H9 (cell line): ENCODE results near the gene TGFBR3L. TPM values are rescaled to one million over a fixed set of nuclear protein-coding genes. Genes with fewer than 3 reads are reported as not detected.

Experiments used
- DNase-seq: peaks from one replicate; pipeline ENCODE4 v3.0.0-alpha.2; 2017
- H2AFZ ChIP-seq: one replicate; pipeline ENCODE4 v1.6.1; 2013; ENCODE audit warnings: mild to moderate bottlenecking, low read length, control low read depth, moderate library complexity
- H2AK5ac ChIP-seq: 2 replicates; pipeline ENCODE4 v1.6.1; 2013; ENCODE audit warnings: low read length, control low read depth, mixed read lengths; ENCODE audit not compliant: insufficient read length
- H2BK120ac ChIP-seq: one replicate; pipeline ENCODE4 v1.6.1; 2013; ENCODE audit warnings: low read depth, mild to moderate bottlenecking, low read length, control low read depth, inconsistent platforms; ENCODE audit not compliant: poor library complexity, severe bottlenecking
- H2BK12ac ChIP-seq: 2 replicates; pipeline ENCODE4 v1.6.1; 2013; ENCODE audit warnings: low read length, control low read depth, mixed read lengths, low read depth; ENCODE audit not compliant: insufficient read length
- H2BK15ac ChIP-seq: 2 replicates; pipeline ENCODE4 v1.6.1; 2013; ENCODE audit warnings: low read depth, low read length, control low read depth
- H2BK20ac ChIP-seq: one replicate; pipeline ENCODE4 v1.6.1; 2013; ENCODE audit warnings: low read depth, mild to moderate bottlenecking, low read length, control low read depth, inconsistent platforms; ENCODE audit not compliant: poor library complexity, severe bottlenecking
- H2BK5ac ChIP-seq: 2 replicates; pipeline ENCODE4 v1.6.1; 2013; ENCODE audit warnings: low read length, control low read depth, mixed read lengths; ENCODE audit not compliant: insufficient read length
- H3K14ac ChIP-seq: 2 replicates; pipeline ENCODE4 v1.6.1; 2013; ENCODE audit warnings: low read length, control low read depth; ENCODE audit not compliant: insufficient read depth
- H3K18ac ChIP-seq: 2 replicates; pipeline ENCODE4 v1.6.1; 2013; ENCODE audit warnings: low read depth, mild to moderate bottlenecking, mixed read lengths, low read length, control low read depth; ENCODE audit not compliant: insufficient read length
- H3K23ac ChIP-seq: 2 replicates; pipeline ENCODE4 v1.6.1; 2013; ENCODE audit warnings: low read length, control low read depth, mixed read lengths, low read depth; ENCODE audit not compliant: insufficient read length
- H3K23me2 ChIP-seq: 2 replicates; pipeline ENCODE4 v1.6.1; 2013; ENCODE audit warnings: low read depth, mild to moderate bottlenecking, mixed read lengths, low read length, control low read depth; ENCODE audit not compliant: insufficient read length, poor library complexity, severe bottlenecking
- H3K27ac ChIP-seq: 2 replicates; pipeline ENCODE4 v1.5.1; 2013; ENCODE audit warnings: low read length, control low read depth, mixed read lengths, low read depth; ENCODE audit not compliant: insufficient read length
- H3K27me3 ChIP-seq: 2 replicates; pipeline ENCODE4 v1.6.1; 2013; ENCODE audit warnings: low read length, control low read depth, inconsistent platforms; ENCODE audit not compliant: insufficient read depth
- H3K4ac ChIP-seq: 2 replicates; pipeline ENCODE4 v1.6.1; 2013; ENCODE audit warnings: low read depth, mild to moderate bottlenecking, control low read depth, inconsistent platforms, low read length, moderate library complexity
- H3K4me1 ChIP-seq: 2 replicates; pipeline ENCODE4 v1.6.1; 2013; ENCODE audit warnings: low read length, control low read depth, inconsistent platforms; ENCODE audit not compliant: insufficient read depth
- H3K4me2 ChIP-seq: 2 replicates; pipeline ENCODE4 v1.6.1; 2013; ENCODE audit warnings: low read length, control low read depth, mixed read lengths; ENCODE audit not compliant: insufficient read length, insufficient read depth
- H3K56ac ChIP-seq: 2 replicates; pipeline ENCODE4 v1.6.1; 2013; ENCODE audit warnings: low read depth, mild to moderate bottlenecking, mixed read lengths, low read length, control low read depth; ENCODE audit not compliant: insufficient read length
- H3K79me1 ChIP-seq: 2 replicates; pipeline ENCODE4 v1.6.1; 2013; ENCODE audit warnings: low read depth, mild to moderate bottlenecking, moderate library complexity, low read length, control low read depth, inconsistent platforms; ENCODE audit not compliant: insufficient read depth, poor library complexity, severe bottlenecking
- H3K79me2 ChIP-seq: 2 replicates; pipeline ENCODE4 v1.6.1; 2013; ENCODE audit warnings: low read length, control low read depth, inconsistent platforms; ENCODE audit not compliant: insufficient read depth
- H3K9ac ChIP-seq: 2 replicates; pipeline ENCODE4 v1.6.1; 2013; ENCODE audit warnings: low read length, control low read depth, mixed read lengths; ENCODE audit not compliant: insufficient read length; ENCODE audit errors: extremely low read depth
- H3K9me3 ChIP-seq: one replicate; pipeline ENCODE4 v1.6.1; 2013; ENCODE audit warnings: low read depth, low read length, inconsistent platforms; ENCODE audit not compliant: control insufficient read depth
- H3T11ph ChIP-seq: one replicate; pipeline ENCODE4 v1.6.1; 2013; ENCODE audit warnings: mild to moderate bottlenecking, low read length, control low read depth, inconsistent platforms
- H4K20me1 ChIP-seq: one replicate; pipeline ENCODE4 v1.6.1; 2013; ENCODE audit not compliant: control insufficient read depth, insufficient read length, insufficient read depth
- H4K5ac ChIP-seq: 2 replicates; pipeline ENCODE4 v1.6.1; 2013; ENCODE audit warnings: low read depth, mild to moderate bottlenecking, mixed read lengths, low read length, control low read depth; ENCODE audit not compliant: insufficient read length
- H4K8ac ChIP-seq: replicated peaks from 2 replicates; pipeline ENCODE4 v1.6.1; 2013; ENCODE audit warnings: low read length, control low read depth, mixed read lengths, low read depth; ENCODE audit not compliant: insufficient read length
- H4K91ac ChIP-seq: 2 replicates; pipeline ENCODE4 v1.6.1; 2013; ENCODE audit warnings: low read depth, mild to moderate bottlenecking, moderate library complexity, mixed read lengths, low read length, control low read depth; ENCODE audit not compliant: insufficient read length
- H3K27ac Mint-ChIP-seq, 3 experiments: 2 replicates in 2 of 3; 3 replicates in 1 of 3; pipeline ENCODE4 v1.8.0; 2020 to 2021; ENCODE audit warnings: mixed read lengths in 3 of 3, mild to moderate bottlenecking in 1 of 3, moderate library complexity in 1 of 3
- H3K27me3 Mint-ChIP-seq: 2 replicates; pipeline ENCODE4 v1.8.0; 2021; ENCODE audit warnings: low read depth, mild to moderate bottlenecking, moderate library complexity, mixed read lengths
- H3K36me3 Mint-ChIP-seq, 3 experiments: 2 replicates in 2 of 3; 3 replicates in 1 of 3; pipeline ENCODE4 v1.8.0; 2020 to 2021; ENCODE audit warnings: low read depth in 3 of 3, mixed read lengths in 3 of 3; ENCODE audit not compliant: insufficient read depth in 1 of 3
- H3K4me1 Mint-ChIP-seq, 2 experiments: 2 replicates each; pipeline ENCODE4 v1.8.0; 2020; ENCODE audit warnings: mixed read lengths in 2 of 2
- H3K4me3 Mint-ChIP-seq, 2 experiments: 2 replicates in 1 of 2; 3 replicates in 1 of 2; pipeline ENCODE4 v1.8.0; 2020 to 2021; ENCODE audit warnings: mild to moderate bottlenecking in 2 of 2, mixed read lengths in 2 of 2, moderate library complexity in 1 of 2
- H3K9me3 Mint-ChIP-seq, 2 experiments: 2 replicates in 1 of 2; 3 replicates in 1 of 2; pipeline ENCODE4 v1.8.0; 2020; ENCODE audit warnings: mild to moderate bottlenecking in 2 of 2, mixed read lengths in 2 of 2, moderate library complexity in 1 of 2
- CTCF ChIP-seq: fragments of 200-600 bp; sonication (generic); conservative IDR thresholded peaks from 3 replicates; pipeline ENCODE4 v1.8.0; 2021; ENCODE audit warnings: antibody characterized with exemption, mild to moderate bottlenecking
- WGBS: extraction: QIAGEN DNeasy Blood & Tissue Kit; methylation state at CpG from one replicate; pipeline ENCODE4 v1.1.7; 2013; ENCODE audit warnings: missing lambda C conversion rate, low lambda C conversion rate, mixed read lengths; ENCODE audit not compliant: insufficient read length; ENCODE audit errors: extremely low coverage; 5-methylcytosine and 5-hydroxymethylcytosine counted together
- total RNA-seq: library from RNA; stranded (reverse); gene quantifications from 2 replicates; pipeline ENCODE4 v1.2.1, GENCODE V29; 2021

The TGFBR3L gene
- total RNA-seq, 1 experiment from 2014 or later: 5.5 TPM

DNA sequence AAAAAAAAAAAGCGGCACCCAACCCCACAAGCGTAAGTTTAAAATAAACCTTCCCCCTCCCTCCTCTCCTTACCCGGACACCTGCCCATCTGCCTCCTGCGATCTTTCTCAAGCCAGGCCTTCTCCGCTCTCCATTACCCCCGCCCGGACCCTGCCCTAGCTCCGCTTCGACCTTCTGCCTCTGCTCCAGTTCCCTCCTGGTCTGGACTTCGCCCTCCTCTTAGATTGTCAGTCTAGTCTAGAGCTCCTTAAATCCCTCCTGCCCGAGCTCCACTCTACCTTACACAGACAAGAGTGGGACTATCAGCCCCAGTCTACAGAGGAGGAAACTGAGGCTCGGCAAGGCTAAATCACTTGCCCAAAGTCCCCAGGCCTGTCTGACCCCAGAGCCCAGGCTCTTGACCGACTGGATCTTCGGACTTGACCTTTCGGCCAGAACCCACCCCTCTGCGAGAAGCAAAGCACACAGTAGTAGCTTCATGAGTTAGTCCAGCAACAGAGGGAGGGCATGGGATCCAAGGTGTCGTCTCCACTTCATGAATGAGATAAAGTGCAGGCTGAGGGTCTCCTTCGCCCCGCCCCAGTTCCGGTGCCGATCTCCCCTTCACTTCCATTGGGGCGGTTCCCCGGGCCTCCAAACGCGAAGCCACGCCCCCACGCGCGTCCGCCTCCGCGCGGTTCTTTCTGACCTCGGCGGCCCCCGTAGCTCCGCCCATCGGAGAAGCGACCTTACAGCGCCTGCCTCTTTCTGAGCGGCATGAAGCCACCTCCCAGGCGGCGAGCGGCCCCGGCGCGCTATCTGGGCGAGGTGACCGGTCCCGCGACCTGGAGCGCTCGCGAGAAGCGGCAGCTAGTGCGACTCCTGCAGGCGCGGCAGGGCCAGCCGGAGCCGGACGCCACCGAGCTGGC lies 5.2 kb downstream of the TGFBR3L start, which contains the start of gene SNAPC2:
SNAPC2 (plus strand) TSS at position 729 of the 909 bp plus-strand sequence; CDS start at position 758, 29 bp downstream.
- peak within 1 kb of the TSS; percentile 67 to 84 for H3K4me3 Mint-ChIP-seq
- peak within 1 kb of the TSS; percentile 12 for H3K18ac ChIP-seq
- H2BK5ac ChIP-seq: no peak within 1 kb of the TSS
- H3K23me2 ChIP-seq: peaks cover 17% of the 10 kb centered on the region
- H3K36me3 Mint-ChIP-seq: peaks cover 7 to 13% (median 12%) of the 10 kb centered on the region in 3 experiments; a peak in 5 of 7 replicates
- H4K5ac ChIP-seq: no peak within 1 kb of the TSS
- H3K4ac ChIP-seq: no peak within 1 kb of the TSS
- DNase-seq: peak; percentile 97
- no peak within 1 kb of the TSS; the same call in 1 of the 2 replicates for H3K14ac ChIP-seq
- no peak within 1 kb of the TSS for H2BK20ac ChIP-seq
- H3K56ac ChIP-seq: no peak within 1 kb of the TSS
- H4K20me1 ChIP-seq: no peaks in the 10 kb centered on the region
- H3K23ac ChIP-seq: no peak within 1 kb of the TSS
- H3K79me1 ChIP-seq: no peaks in the 10 kb centered on the region
- no peaks in the 10 kb centered on the region for H3K4me1 ChIP-seq
- peaks cover 46% of the 10 kb centered on the region for H3K27me3 Mint-ChIP-seq
- H3K4me1 Mint-ChIP-seq: peaks cover 22 to 30% of the 10 kb centered on the region in 2 experiments
- H4K8ac ChIP-seq: no peak within 1 kb of the TSS
- no peak within 1 kb of the TSS for H2BK12ac ChIP-seq
- no peak within 1 kb of the TSS for H3T11ph ChIP-seq
- H3K4me2 ChIP-seq: peak within 1 kb of the TSS; percentile 63
- no peak within 1 kb of the TSS for H2BK15ac ChIP-seq
- H2AFZ ChIP-seq: no peak within 1 kb of the TSS
- H3K9ac ChIP-seq: no peak within 1 kb of the TSS
- no peak for TF ChIP-seq CTCF
- no peak within 1 kb of the TSS for H4K91ac ChIP-seq
- no peaks in the 10 kb centered on the region; a peak in 1 of 5 replicates for H3K9me3 Mint-ChIP-seq
- peak within 1 kb of the TSS; percentile 55 to 95 (median 89); a peak in 5 of 7 replicates for H3K27ac Mint-ChIP-seq
- no peak within 1 kb of the TSS for H2AK5ac ChIP-seq
- no peaks in the 10 kb centered on the region for H3K79me2 ChIP-seq
- H3K9me3 ChIP-seq: no peaks in the 10 kb centered on the region
- no CpG with 5 or more reads among the region's 62 CpGs for WGBS
- H3K27me3 ChIP-seq: peaks cover 16% of the 10 kb centered on the region; the same call in 1 of the 2 replicates
- no peak within 1 kb of the TSS for H3K27ac ChIP-seq
- no peak within 1 kb of the TSS for H2BK120ac ChIP-seq
